Measurements from ENCODE around the gene TPRG1. TPM values are rescaled to one million over a fixed set of nuclear protein-coding genes. Genes with fewer than 3 reads are reported as not detected.

The TPRG1 gene
- total RNA-seq, 1 experiment from 2014 or later, result 0.35 TPM

DNA sequence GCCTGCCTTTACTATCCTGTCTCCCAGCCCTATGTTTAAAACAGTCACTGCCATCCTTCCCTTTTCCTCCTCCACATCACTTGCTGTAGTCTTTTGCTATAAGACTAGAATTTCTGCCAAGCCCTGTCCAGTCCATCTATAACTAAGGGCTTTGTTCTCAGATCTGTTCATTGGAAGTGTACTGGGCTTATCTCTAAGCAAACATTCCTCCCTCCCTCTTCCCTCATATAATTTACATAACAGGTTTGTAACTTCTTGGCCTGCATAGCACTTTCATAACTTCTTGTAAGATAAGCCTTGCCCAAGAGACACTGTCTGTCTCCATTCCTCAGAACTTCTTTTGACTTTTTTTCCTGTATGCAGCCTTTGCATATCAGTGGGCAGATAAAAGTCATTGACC lies 16.7 kb downstream of the TPRG1 start:
- no peaks in the 10 kb centered on the region for H3K27me3 ChIP-seq (ENCODE audit: control insufficient read depth, insufficient read depth, low read length)
- H3K4me3 ChIP-seq (ENCODE audit: insufficient read depth, low read depth, low read length), result no peak overlapping the region
- no peaks in the 10 kb centered on the region for H3K36me3 ChIP-seq (replicated peaks; ENCODE audit: control insufficient read depth, insufficient read depth, low read length)
- DNase-seq, result no peak

DNA sequence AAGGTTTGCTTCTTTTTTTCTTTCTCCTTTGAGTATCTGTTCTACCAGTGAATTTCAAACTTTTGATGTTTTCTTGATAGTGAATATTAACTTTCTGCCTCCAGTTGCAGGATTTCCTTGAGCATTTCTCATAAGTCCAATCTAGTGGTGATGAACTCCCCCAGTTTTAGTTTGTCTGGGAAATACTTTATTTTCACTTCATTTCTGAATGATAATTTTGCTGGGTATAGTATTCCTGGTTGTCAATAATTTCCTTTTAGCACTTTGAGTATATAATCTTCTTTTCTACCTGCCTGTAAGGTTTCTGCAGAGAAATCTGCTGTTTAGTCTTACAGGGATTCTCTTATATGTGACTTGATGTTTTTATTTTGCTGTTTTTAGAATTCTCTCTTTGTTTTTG lies 21.0 kb downstream of the TPRG1 start:
- no peak overlapping the region for H3K4me3 ChIP-seq (ENCODE audit: insufficient read depth, low read depth, low read length)
- H3K36me3 ChIP-seq (replicated peaks; ENCODE audit: control insufficient read depth, insufficient read depth, low read length), result no peaks in the 10 kb centered on the region
- DNase-seq, result no peak
- no peaks in the 10 kb centered on the region for H3K27me3 ChIP-seq (ENCODE audit: control insufficient read depth, insufficient read depth, low read length)

DNA sequence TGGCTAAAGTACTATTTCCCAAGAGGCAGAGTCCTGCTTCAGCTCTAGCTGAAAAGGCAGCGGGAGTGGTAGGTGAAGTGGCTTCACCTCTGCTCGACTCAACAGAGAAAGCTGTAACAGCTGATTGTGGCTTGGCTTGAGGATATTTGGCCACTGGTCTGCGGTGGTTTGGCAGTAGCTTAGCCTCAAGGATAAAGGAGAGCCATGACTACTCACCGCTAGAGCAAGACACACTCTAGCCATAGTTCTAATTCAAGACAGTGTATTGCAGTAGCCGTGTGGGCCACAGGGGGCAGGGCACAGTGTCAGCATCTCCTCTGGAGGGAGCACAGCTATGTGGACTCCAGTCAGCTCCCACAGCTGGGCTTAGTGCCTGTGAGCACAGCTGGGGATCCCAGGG lies 23.5 kb downstream of the TPRG1 start:
- Histone ChIP-seq H3K36me3 (replicated peaks; ENCODE audit: control insufficient read depth, insufficient read depth, low read length) (no peaks in the 10 kb centered on the region), H3K27me3 (ENCODE audit: control insufficient read depth, insufficient read depth, low read length) (no peaks in the 10 kb centered on the region), H3K4me3 (ENCODE audit: insufficient read depth, low read depth, low read length) (no peak overlapping the region)
- no peak for DNase-seq

DNA sequence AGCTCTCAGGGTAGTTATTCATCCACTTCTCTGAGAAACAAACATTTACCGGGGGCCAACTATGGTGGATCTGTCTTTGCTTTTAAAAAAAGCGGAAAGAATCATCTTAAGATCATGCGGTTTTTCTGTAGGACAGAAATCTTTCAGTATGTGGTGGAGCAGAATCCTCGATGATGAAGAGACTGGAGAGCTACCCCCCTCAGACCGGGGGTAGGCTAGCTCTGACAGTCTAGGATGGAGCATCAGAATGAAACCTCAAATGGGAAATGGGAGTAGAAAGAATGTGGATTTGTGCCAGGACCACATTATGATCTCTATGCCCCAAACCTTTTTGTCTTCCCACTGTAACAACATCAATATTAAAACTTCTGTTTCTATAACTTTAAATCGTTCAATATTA lies 30.3 kb downstream of the TPRG1 start:
- Histone ChIP-seq H3K36me3 (replicated peaks; ENCODE audit: control insufficient read depth, insufficient read depth, low read length) (no peaks in the 10 kb centered on the region), H3K27me3 (ENCODE audit: control insufficient read depth, insufficient read depth, low read length) (no peaks in the 10 kb centered on the region), H3K4me3 (ENCODE audit: insufficient read depth, low read depth, low read length) (no peak overlapping the region)
- DNase-seq, result no peak

DNA sequence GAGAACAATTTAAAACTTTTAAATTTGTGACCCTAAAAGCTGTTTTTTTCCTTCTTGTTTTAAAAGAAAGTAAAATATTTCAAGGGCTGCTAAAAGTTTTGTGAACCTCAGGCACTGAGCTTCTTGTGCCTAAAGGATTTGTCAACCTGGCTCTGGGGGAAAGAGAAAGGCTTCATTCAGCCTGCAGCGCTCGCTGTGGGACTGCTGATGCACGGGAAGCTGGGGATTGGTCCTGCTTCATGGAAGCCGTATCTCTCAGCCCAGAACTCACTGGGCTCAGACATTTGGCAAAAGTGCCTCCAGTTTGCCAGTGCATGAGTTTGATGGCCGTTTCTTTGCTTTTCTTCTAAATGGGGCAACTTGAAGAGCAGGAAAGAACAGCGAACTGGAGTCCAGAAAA lies 30.8 kb downstream of the TPRG1 start:
- no peak overlapping the region for H3K4me3 ChIP-seq (ENCODE audit: insufficient read depth, low read depth, low read length)
- H3K36me3 ChIP-seq (replicated peaks; ENCODE audit: control insufficient read depth, insufficient read depth, low read length), result no peaks in the 10 kb centered on the region
- no peaks in the 10 kb centered on the region for H3K27me3 ChIP-seq (ENCODE audit: control insufficient read depth, insufficient read depth, low read length)
- DNase-seq, result no peak

DNA sequence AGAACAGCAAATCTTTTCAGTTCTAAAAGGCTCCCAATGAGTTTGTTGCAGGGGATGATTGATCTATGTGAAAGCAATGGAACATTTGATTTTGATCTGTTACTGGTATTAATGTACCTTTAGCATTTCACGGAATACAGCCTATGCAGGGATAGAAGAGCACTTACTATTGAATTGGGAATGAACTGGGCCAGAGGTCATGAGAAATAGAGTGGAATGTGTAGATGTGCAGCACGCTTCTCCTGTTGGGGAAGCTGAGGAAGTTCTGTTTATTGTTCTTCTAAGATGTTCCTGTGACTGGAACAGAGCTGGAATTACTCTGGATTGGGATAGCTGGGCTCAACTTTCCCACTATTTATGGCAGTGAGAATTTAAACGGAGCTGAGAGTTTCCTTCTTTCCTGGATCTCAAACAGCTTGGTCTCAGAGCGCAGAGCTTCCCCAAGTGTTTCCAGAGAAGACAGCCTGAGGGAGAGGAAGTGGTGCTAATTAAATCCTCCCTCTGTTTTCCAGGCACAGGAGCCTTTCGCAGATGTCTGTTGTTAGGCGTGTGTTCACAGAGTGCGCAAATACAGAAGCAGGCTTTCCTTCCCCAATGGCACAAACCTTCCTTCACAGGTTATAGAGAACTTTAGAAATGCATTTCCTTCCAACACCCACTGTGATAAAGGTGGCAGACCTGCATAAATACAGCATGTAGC lies 32.5 kb downstream of the TPRG1 start:
- no peak for DNase-seq
- H3K4me3 ChIP-seq (ENCODE audit: insufficient read depth, low read depth, low read length), result no peak overlapping the region
- no peaks in the 10 kb centered on the region for H3K27me3 ChIP-seq (ENCODE audit: control insufficient read depth, insufficient read depth, low read length)
- H3K36me3 ChIP-seq (replicated peaks; ENCODE audit: control insufficient read depth, insufficient read depth, low read length), result no peaks in the 10 kb centered on the region

- Histone ChIP-seq H3K36me3 (replicated peaks; ENCODE audit: control insufficient read depth, insufficient read depth, low read length) (no peaks in the 10 kb centered on the region), H3K27me3 (ENCODE audit: control insufficient read depth, insufficient read depth, low read length) (no peaks in the 10 kb centered on the region), H3K4me3 (ENCODE audit: insufficient read depth, low read depth, low read length) (no peak overlapping the region)
- DNase-seq, result no peak
These were observed 33.2 kb downstream of the TPRG1 start for GRCh38 chr3:189204937-189205336.

DNA sequence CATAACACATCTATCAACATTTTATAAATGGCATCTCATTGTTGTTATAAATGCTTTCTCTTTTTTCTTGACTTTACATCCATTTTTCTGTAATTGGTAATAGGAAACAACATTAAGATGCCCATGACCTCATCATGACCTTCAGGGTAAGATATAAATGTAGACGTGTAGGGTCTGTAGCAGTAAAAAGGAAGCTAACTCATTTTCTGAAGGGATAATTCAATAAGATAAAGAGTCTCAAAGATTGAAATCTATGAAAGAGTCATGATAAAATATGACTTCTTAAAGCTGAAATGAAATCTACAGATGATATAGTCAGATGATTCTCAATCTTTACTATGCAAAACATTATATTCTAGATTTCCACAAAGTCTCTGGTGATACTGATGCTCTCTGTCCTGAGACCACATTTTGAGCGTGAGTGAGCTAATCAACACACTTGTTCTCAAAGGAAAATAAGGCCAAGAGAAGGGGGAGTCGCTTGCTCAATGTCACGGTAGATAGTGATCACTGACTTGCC lies 38.5 kb downstream of the TPRG1 start:
- no peak overlapping the region for H3K4me3 ChIP-seq (ENCODE audit: insufficient read depth, low read depth, low read length)
- H3K27me3 ChIP-seq (ENCODE audit: control insufficient read depth, insufficient read depth, low read length), result no peaks in the 10 kb centered on the region
- H3K36me3 ChIP-seq (replicated peaks; ENCODE audit: control insufficient read depth, insufficient read depth, low read length), result no peaks in the 10 kb centered on the region
- DNase-seq, result no peak

- Histone ChIP-seq H3K4me3 (ENCODE audit: insufficient read depth, low read depth, low read length) (no peak overlapping the region), H3K27me3 (ENCODE audit: control insufficient read depth, insufficient read depth, low read length) (no peaks in the 10 kb centered on the region), H3K36me3 (replicated peaks; ENCODE audit: control insufficient read depth, insufficient read depth, low read length) (no peaks in the 10 kb centered on the region)
- no peak for DNase-seq
These were observed 40.9 kb downstream of the TPRG1 start for GRCh38 chr3:189212681-189213080.

- Histone ChIP-seq H3K27me3 (ENCODE audit: control insufficient read depth, insufficient read depth, low read length) (no peaks in the 10 kb centered on the region), H3K4me3 (ENCODE audit: insufficient read depth, low read depth, low read length) (no peak overlapping the region), H3K36me3 (replicated peaks; ENCODE audit: control insufficient read depth, insufficient read depth, low read length) (no peaks in the 10 kb centered on the region)
- DNase-seq, result no peak
These were observed 42.9 kb downstream of the TPRG1 start for GRCh38 chr3:189214651-189215050.

DNA sequence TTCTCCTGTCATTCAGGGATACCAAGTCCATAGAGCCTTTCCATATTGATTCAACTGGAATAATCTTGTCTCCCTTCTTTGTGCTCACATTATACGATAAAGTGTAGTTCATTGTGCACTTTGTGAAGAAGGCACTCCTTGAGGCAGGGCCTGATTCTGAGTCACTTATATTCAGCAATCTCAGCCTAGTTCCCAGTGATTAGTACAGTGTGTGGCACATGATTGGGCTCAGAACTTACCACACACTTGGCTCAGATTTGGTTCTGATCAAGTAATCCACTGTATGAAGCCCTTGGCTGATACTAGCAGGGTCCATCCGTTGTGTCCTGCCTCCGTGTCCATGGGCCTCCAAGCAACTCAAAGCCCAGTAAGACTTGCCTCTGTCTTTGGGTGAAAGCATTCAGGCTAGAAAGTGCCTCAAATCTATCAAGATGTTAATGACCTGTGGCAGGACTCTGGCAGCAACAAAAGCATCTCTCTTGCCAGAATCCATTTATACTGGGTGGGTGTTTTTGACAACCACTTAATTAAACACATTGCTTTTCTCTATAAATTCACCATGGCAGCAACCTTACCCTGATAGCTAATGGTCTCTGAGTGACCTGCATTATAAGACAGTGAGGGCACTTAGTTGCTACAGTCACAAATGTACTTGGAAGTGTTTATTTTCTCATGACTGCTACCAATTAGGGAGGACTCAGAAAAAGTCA lies 51.3 kb downstream of the TPRG1 start:
- H3K4me3 ChIP-seq (ENCODE audit: insufficient read depth, low read depth, low read length), result no peak overlapping the region
- no peaks in the 10 kb centered on the region for H3K36me3 ChIP-seq (replicated peaks; ENCODE audit: control insufficient read depth, insufficient read depth, low read length)
- no peaks in the 10 kb centered on the region for H3K27me3 ChIP-seq (ENCODE audit: control insufficient read depth, insufficient read depth, low read length)
- DNase-seq, result no peak

GRCh38 chr3:189225431-189225830 lies 53.7 kb downstream of the TPRG1 start:
- Histone ChIP-seq H3K36me3 (replicated peaks; ENCODE audit: control insufficient read depth, insufficient read depth, low read length) (no peaks in the 10 kb centered on the region), H3K4me3 (ENCODE audit: insufficient read depth, low read depth, low read length) (no peak overlapping the region), H3K27me3 (ENCODE audit: control insufficient read depth, insufficient read depth, low read length) (no peaks in the 10 kb centered on the region)
- DNase-seq, result no peak

DNA sequence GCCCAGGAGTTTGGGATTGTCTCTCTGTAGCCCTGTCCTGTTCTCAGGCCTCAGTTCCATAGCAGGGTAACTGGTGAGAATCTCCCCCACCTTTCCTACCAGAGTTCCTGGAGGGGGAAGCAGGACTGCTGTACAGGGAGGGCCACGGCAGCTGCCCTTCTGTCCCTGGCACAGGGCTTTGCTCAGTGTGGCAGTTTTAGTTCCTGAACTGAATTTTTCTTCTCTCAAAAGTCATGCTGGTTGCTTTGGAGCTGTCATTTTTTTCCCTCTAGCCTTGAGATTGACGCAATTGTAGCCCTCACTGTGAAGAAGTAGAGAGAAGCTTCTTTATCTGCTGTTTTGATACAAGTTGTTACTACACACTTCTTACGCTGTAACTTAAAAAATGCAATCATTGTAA lies 55.5 kb downstream of the TPRG1 start:
- Histone ChIP-seq H3K4me3 (ENCODE audit: insufficient read depth, low read depth, low read length) (no peak overlapping the region), H3K27me3 (ENCODE audit: control insufficient read depth, insufficient read depth, low read length) (no peaks in the 10 kb centered on the region), H3K36me3 (replicated peaks; ENCODE audit: control insufficient read depth, insufficient read depth, low read length) (no peaks in the 10 kb centered on the region)
- no peak for DNase-seq

GRCh38 chr3:189229196-189229828 lies 57.5 kb downstream of the TPRG1 start:
- Histone ChIP-seq H3K36me3 (replicated peaks; ENCODE audit: control insufficient read depth, insufficient read depth, low read length) (no peaks in the 10 kb centered on the region), H3K4me3 (ENCODE audit: insufficient read depth, low read depth, low read length) (no peak overlapping the region), H3K27me3 (ENCODE audit: control insufficient read depth, insufficient read depth, low read length) (no peaks in the 10 kb centered on the region)
- DNase-seq, result no peak

- Histone ChIP-seq H3K36me3 (replicated peaks; ENCODE audit: control insufficient read depth, insufficient read depth, low read length) (no peaks in the 10 kb centered on the region), H3K4me3 (ENCODE audit: insufficient read depth, low read depth, low read length) (no peak overlapping the region), H3K27me3 (ENCODE audit: control insufficient read depth, insufficient read depth, low read length) (no peaks in the 10 kb centered on the region)
- DNase-seq, result no peak
These were observed 61.0 kb downstream of the TPRG1 start for GRCh38 chr3:189232790-189233189.

All from H7 (cell line).